Measurements from ENCODE around the gene KCNIP4. TPM values are rescaled to one million over a fixed set of nuclear protein-coding genes. Genes with fewer than 3 reads are reported as not detected.

KCNIP4 gene
- total and polyA plus RNA-seq, 2 donors (not counting 3 experiments of a cell fraction or from before 2014, with no cell fraction given), result not detected

DNA sequence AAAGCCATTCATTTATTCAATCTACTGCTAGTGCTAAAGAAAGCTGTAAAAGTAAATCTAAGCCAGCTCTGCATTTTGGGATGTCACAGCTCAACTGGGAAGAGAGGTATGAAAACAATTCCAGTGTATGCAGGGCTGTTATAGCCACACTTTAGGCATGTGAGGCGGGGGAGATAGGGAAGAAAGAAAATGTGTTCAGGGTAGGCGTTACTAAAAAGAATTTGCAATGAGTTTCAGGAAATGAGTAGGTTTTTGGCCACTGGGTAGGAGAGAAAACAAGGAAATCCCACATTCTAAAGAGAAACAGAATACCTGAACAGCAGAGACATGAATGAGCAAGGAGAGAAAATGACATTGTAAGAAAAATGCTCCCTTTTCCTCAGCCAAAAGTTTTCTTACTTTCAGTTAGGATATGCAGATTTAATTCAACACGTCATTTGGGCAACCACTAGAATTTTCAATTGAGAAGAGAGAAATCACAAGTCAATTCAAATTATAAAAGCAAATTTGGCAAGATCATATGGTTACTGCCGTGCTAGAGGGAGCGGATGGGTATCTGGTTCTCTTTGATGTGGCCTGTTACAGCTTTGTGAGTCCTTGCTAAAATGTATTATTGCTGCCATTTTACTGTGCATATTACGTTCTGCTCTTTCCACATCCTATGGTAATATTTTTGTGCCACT lies 226.3 kb downstream of the KCNIP4 start:
- no peak overlapping the region for H3K4me2 ChIP-seq (ENCODE audit: insufficient read depth, low read length)
- CTCF ChIA-PET, result interaction anchor here (0.8 to 1.1 kb wide), 2 partner anchors 13 to 208 kb away, joined by 3 read pairs; no protein-coding TSS in a partner anchor

More for the DNA sequence above, 226.3 kb downstream of the KCNIP4 start:
- intact Hi-C loops (cut with micrococcal nuclease), result loop anchor here (10.0 kb wide), 1 partner anchor 67 kb away; no protein-coding TSS in a partner anchor
- TF ChIP-seq, protein P1, sequence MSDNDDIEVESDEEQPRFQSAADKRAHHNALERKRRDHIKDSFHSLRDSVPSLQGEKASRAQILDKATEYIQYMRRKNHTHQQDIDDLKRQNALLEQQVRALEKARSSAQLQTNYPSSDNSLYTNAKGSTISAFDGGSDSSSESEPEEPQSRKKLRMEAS (IDR thresholded peaks at IDR 0.05; ENCODE audit: insufficient read depth, insufficient read length), result no peak
- no peak for TF ChIP-seq GATA2 (IDR thresholded peaks at IDR 0.05; ENCODE audit: insufficient read depth, insufficient read length, low read depth, low read length)
- TF ChIP-seq POLR2AphosphoS5 (IDR thresholded peaks at IDR 0.05; ENCODE audit: insufficient read depth, low read depth, low read length), result no peak
- no peak for TF ChIP-seq POLR2A (IDR thresholded peaks at IDR 0.05; ENCODE audit: low read depth, low read length)
- no peak for TF ChIP-seq EZH2 (IDR thresholded peaks at IDR 0.05; ENCODE audit: borderline replicate concordance, low read depth, low read length, severe bottlenecking)
- TF ChIP-seq FOS (IDR thresholded peaks at IDR 0.05; ENCODE audit: borderline replicate concordance, insufficient read depth, low read length), result no peak
- TF ChIP-seq, protein P2, sequence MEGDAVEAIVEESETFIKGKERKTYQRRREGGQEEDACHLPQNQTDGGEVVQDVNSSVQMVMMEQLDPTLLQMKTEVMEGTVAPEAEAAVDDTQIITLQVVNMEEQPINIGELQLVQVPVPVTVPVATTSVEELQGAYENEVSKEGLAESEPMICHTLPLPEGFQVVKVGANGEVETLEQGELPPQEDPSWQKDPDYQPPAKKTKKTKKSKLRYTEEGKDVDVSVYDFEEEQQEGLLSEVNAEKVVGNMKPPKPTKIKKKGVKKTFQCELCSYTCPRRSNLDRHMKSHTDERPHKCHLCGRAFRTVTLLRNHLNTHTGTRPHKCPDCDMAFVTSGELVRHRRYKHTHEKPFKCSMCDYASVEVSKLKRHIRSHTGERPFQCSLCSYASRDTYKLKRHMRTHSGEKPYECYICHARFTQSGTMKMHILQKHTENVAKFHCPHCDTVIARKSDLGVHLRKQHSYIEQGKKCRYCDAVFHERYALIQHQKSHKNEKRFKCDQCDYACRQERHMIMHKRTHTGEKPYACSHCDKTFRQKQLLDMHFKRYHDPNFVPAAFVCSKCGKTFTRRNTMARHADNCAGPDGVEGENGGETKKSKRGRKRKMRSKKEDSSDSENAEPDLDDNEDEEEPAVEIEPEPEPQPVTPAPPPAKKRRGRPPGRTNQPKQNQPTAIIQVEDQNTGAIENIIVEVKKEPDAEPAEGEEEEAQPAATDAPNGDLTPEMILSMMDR (IDR thresholded peaks at IDR 0.05; ENCODE audit: extremely low read depth in 1 of 2, insufficient read depth in 1 of 2, low read depth in 1 of 2, low read length in 2 of 2), result no peak
- TF ChIP-seq JUN (IDR thresholded peaks at IDR 0.05; ENCODE audit: borderline replicate concordance, insufficient read depth, insufficient read length, low read depth), result no peak
- no peak for TF ChIP-seq MYC (IDR thresholded peaks at IDR 0.05; ENCODE audit: low read depth, low read length)
- no peaks in the 10 kb centered on the region for H3K36me3 ChIP-seq (ENCODE audit: control insufficient read depth in 2 of 2, extremely low read depth in 1 of 2, insufficient read depth in 2 of 2, low read length in 2 of 2)
- no peak overlapping the region for H2AFZ ChIP-seq (ENCODE audit: low read depth, low read length)
- no peak overlapping the region for H3K27ac ChIP-seq (ENCODE audit: insufficient read depth, low read depth, low read length)
- H3K9me3 ChIP-seq (replicated peaks; ENCODE audit: control insufficient read depth, insufficient read depth, low read length), result no peaks in the 10 kb centered on the region
- POLR2A ChIA-PET, result no interaction called here
- dilution Hi-C loops (cut with MboI; ENCODE audit: extremely low pct_ligation_motif_present, low sequenced_read_pairs), result no loop called here
- no peaks in the 10 kb centered on the region for H4K20me1 ChIP-seq (replicated peaks; ENCODE audit: control insufficient read depth, extremely low read depth, insufficient read depth, low read length)
- no peaks in the 10 kb centered on the region for H3K27me3 ChIP-seq (ENCODE audit: control insufficient read depth in 2 of 2, insufficient read depth in 2 of 2, low read length in 2 of 2)
- no peak for FAIRE-seq
- no peaks in the 10 kb centered on the region for H3K79me2 ChIP-seq (ENCODE audit: control insufficient read depth, insufficient read depth, low read length)
- H3K4me1 ChIP-seq (ENCODE audit: control insufficient read depth, extremely low read depth, insufficient read depth, low read length), result peaks cover 6% of the 10 kb centered on the region
- no peaks in the 10 kb centered on the region for H3K9me1 ChIP-seq (replicated peaks; ENCODE audit: control insufficient read depth, extremely low read depth, insufficient read depth, low read length)
- BruUV-seq (replicated peaks), result no TSS peak
- DNase-seq (ENCODE audit: low read depth, low spot score), result no peak
- H3K9ac ChIP-seq (replicated peaks; ENCODE audit: extremely low read depth, insufficient read depth, low read length), result no peak overlapping the region
- H3K4me3 ChIP-seq (replicated peaks in 1 of 3; ENCODE audit: insufficient read depth in 1 of 3, low read depth in 1 of 3, low read length in 3 of 3), result no peak overlapping the region

Measured in endothelial cell of umbilical vein (primary cell).